ENCODE results near the gene SMPD3.

Gene SMPD3

GRCh38 chr16:68351463-68351862 is 96.8 kb downstream of the SMPD3 start:
- no peak for DNase-seq

DNA sequence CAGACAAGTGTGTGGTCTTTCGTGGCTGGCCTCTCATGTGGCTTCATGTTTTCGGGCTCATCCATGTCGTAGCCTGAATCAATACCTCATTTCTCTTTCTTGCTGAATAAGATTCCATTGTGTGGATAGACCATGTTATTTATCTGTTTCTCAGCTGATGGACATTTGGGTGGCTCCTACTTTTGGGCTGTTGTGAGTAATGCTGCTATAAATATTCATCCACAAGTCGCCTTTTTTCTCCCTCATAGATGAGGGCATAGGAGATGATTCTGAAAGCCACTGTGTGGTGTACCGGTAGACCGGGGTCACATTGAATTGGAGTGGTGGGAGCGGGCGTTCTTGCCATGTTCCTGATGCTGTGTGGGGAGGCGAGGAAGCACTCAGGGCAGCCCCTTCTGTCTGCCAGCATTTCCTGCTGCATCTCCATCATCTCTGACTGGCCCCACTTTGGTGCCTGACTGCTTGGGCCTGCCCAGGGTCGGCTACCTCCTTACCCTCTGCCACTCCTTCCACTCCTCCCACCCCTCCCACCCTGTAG is 97.4 kb downstream of the SMPD3 start:
- DNase-seq, result no peak

GRCh38 chr16:68349838-68350410 is 98.4 kb downstream of the SMPD3 start:
- DNase-seq, result no peak

GRCh38 chr16:68348639-68349445 is 99.5 kb downstream of the SMPD3 start:
- no peak for DNase-seq

- no peak for DNase-seq
Measured at GRCh38 chr16:68347605-68348004, 100.7 kb downstream of the SMPD3 start.

DNA sequence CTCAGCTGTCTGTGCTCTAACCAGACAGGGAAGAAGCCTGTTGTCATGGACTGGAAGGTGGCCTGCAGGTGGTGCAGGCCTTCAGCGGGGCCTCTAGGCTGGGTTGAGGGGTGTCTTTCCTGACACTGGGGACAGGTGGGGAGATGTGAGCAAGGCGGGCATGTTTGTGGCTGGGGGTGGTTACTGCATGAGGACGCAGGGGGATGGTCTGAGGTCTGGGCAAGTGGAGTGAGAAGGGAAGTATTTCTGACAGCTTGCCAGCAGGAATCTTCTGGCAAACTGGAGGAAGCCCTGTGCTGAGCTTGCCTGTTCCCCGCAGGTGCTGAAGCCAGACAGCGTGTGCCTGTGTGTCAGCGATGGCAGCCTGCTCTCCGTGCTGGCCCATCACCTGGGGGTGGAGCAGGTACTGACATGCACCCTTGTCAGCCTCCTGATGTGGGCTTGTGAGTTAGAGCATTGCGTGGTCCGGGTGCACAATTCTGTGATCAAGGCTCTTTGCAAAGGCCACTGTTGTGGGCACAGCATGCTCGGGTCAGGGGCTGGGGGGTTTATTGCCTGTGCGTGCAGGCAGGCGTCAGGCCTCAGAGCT is 101.3 kb downstream of the SMPD3 start:
- DNase-seq, result no peak

DNA sequence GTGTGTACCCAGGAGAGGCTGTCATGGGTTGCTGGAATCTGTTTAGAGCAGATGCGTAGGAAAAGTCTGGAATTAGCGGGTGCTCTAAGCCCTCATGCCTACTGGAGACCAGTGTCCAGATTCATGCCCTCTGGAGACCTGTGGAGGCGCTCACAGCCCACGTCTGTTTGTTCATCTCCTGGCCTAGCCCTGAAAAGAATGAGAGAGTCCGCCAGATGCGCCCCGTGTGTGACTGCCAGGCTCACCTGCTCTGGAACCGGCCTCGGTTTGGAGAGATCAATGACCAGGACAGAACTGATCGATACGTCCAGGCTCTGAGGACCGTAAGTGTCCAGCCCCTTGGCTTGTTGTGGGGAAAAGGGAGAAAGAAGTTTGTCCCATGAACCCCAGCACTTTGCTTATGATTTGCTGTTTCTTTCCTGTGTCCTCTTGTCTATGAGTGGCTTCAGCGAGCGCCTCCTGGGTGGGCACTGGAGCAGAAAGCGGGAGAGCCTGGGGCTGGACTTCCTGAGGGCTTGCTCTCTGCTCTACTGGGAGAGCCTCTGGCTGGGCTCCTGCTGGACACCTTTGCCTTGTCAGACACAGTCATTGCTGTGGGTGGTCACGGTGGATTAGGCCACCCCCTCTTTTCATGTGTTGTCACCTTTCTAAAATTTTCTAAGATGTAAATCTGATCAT is 102.2 kb downstream of the SMPD3 start:
- DNase-seq, result no peak

DNA sequence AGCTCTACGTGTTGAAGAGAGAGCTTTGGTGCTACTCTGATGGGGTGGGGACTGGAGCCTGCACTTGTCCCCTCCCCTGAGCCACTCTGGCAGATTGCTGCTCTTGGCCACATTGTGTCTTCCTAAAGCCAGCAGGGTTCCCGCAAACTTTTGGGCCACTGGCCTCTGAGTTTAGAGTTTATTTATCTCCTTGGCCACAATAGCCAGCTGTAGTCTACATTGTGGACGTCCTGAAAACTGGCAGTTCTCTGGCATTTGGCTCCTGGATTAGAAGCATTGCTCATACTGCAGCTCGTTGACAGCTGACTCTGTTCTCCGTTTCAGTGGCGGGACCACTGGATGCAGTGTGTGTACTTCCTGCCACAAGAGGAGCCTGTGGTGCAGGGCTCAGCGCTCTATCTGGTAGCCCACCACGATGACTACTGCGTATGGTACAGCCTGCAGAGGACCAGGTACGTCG is 102.9 kb downstream of the SMPD3 start:
- no peak for DNase-seq

DNA sequence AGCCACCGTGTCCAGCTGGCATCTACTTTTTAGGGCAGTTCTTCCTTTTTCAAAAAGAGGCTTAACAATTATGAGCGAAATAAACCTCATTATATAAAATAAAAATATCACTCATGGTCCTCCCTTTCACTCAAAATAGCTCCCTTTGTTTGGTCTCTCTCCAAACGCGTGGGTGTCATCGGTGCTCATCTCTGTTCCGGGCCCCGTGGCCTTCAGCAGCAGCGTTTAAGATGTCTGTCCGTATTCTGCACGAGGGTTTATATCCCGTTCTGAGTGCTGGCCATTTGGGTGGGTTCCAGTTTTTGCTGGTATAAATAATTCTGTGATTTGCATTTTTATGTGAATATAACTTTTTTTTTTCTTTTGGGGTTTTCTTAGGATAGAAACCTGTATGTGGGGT is 104.1 kb downstream of the SMPD3 start:
- no peak for DNase-seq

DNA sequence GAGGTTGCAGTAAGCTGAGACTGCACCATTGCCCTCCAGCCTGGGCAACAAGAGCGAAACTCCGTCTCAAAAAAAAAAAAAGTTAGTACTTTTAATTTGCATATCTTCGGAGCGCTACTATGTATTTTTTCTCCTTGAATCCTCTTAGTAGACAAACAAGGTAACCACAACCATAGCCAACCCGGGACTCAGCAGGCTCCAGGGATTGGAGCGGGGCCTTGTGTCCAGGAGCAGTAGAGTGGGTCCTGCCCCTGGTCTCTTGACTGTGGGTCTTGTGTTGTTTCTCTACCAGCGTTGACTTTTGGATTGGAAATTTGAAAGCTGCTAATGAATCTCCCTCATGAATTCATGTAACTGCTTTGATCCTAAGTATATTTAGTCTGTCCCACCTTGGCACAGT is 105.2 kb downstream of the SMPD3 start:
- DNase-seq, result no peak

DNA sequence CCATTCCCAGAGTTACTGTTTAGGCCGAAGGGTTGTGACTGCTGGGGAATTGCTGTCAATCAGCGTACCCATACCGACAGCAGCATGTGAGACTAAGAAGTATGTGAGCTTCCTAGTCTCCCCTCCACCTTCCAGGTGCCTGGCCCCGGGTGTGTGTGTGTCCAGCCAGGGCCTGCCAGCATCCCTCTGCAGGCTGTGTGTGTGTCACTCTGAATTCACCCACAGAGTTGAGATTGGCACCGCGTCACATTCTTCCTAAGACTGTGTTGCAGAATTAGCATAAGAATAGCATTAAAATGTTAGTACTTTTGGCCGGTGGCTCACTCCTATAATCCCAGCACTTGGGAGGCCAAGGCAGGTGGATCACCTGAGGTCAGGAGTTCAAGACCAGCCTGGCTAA is 105.7 kb downstream of the SMPD3 start:
- no peak for DNase-seq

DNA sequence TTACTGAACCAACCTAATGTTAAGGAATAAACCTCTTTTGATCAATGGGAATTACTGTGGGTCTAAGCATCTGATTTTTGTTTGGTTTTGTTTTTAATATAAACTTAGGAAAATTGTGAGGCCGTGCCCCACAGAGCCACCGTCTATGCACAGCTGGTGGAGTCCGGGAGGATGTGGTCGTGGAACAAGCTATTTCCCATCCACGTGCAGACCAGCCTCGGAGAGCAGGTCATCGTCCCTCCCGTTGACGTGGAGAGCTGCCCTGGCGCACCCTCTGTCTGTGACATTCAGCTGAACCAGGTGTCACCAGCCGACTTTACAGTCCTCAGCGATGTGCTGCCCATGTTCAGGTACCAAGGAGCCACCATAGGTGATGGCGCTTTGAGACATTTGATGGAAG is 109.1 kb downstream of the SMPD3 start:
- DNase-seq, result no peak

DNA sequence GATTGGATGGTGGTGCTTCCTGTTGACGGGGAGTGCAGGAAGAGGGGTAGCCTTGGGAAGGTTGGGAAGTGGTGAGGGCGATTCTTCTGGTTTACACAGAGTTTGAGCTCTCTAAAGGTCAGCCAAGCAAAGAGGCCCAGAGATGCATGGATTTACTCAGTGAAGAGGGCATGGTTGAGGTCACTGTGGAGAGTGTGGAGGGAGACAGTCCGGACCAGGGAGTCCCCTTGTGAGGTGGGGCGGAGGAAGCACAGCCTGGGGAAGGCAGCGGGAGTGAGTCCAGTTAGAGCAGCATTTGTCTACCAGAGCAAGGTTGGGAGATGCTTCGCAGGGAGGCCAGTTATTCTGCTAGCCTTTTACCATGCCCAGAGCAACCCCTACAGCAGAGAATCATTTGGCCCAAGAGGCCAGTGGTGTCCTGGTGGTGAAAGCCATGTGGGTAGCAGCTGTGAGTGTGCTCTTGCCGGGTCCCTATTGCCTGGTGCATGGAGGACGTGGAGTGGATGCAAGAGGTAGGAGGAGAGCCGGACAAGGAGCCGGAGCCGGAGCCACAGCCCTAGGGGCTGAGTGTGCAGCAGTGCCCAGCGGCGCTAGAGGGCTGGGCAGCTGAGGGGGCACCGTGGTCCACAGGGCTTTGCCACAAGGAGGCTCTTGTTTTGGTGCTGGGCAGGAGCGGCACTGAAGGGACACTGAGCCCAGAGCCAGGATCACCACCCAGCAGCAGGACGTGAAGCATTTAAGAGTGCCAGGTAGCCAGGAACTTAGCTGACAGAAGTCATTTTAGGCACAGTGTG is 109.8 kb downstream of the SMPD3 start:
- no peak for DNase-seq

DNA sequence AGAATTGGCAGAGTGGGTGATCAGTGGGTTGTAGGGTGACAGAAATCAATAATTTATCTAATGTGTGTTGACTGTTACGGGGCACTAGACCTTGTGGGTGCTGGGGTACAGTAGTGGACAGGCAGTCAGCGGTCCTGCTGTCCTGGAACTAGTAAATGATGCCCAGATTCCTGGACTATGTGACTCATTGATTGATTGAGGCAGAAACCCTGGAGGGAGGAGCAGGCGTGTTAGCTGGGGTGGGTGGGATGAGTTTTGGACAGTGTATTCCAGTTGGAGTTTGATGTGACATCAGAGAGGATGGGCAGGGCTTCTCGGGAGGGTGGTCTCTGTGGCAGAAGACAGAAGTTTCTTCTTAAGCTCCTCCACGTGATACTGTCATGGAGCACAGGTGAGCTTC is 113.1 kb downstream of the SMPD3 start:
- DNase-seq, result no peak

- no peak for DNase-seq
Measured at GRCh38 chr16:68332411-68333121, 115.7 kb downstream of the SMPD3 start.

DNA sequence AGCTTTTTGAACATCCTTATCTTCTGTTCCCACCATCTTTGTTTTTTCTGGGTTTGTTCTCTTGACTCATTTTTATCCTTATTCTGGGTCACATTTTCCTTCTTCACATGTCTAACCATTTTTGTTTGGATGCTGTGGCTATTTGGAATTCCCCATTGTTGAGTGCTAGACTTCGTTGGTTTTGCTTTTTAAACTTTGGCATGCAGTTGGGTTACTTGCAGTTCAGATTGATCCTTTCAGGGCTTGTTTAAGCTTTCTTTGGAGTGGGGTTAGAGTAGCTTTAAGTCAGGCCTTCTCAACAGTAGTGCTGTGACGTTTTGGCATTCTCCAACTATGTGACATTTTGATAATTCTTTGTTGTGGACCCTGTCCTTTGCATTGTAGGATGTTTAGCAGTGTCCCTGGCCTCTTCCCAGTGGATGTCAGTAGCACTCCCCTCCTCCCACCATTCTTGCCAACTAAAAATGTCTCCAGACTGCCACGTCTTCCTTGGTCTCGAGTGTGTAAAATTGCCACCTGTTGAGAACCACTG is 116.4 kb downstream of the SMPD3 start:
- no peak for DNase-seq

- no peak for DNase-seq
Measured at GRCh38 chr16:68328860-68329390, 119.4 kb downstream of the SMPD3 start.

DNA sequence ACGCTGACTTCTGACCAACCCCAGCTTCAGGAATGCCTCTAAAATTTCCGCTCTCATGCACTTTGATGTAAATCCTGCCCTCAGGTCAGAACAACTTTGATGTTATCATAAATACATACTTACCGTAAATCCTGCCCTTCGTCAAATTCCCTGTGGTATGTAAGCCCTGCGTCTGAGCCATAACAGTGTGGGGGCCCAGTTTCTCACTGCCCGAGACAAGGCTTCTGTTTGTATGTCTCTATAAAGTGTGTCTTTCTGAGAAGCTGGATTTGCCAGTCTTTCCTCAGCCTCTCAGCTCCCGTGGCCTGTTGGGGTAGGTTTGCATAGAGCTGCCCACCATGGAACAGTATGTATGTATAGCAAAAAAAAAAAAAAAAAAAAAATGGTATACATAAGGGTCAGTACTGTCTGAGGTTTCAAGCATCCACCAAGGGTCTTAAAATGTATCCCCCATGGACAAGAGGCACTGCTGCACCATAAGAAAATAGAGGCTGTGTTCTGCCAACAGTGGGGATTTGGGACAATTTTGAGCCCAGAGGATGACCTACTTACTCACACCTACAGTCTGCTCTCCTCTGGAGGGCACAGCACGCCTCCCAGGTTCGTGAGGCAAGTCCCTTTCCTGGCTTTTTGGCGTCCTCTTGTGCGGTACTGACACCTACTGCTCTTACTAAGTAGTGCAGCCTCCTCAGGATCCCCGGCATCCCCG is 120.0 kb downstream of the SMPD3 start:
- peak; percentile 75 for DNase-seq

GRCh38 chr16:68324780-68325357 is 123.4 kb downstream of the SMPD3 start:
- no peak for DNase-seq

DNA sequence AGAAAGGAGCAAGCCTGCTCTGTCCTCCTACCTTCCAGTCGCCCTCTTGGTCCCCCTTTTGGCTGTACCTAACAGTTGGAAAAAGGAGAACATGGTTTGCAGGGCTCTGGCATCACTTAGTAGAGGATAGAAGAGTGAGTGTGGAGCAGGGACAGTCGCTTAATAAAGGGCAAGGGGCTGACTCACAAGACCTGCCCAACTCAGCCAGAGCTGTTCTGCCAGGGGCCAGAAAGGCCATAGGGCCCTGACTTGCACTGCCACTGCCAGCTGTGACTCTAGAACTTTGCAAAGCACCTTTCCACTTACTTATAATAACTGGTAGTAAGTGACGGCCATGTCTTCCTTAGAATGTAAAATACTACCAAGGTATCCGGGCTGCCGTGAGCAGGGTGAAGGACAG is 124.0 kb downstream of the SMPD3 start:
- no peak for DNase-seq

Measured in activated CD4-positive, CD25-positive, alpha-beta regulatory T cell treated with anti-CD3 and anti-CD28 coated beads, Interleukin-2, amount 50 U/mL, for 72 hours (primary cell).